ENCODE measurements around the gene PTPN6. TPM values are rescaled to one million over a fixed set of nuclear protein-coding genes. Genes with fewer than 3 reads are reported as not detected.

PTPN6 gene
- total RNA-seq, 1 experiment from 2014 or later: 2.3 TPM

GRCh38 chr12:6946033-6946919 lies 4.9 kb upstream of the PTPN6 start:
- no peak for DNase-seq (ENCODE audit: low spot score)
- H3K27me3 ChIP-seq (replicated peaks; ENCODE audit: insufficient read depth, low read depth, low read length, poor library complexity): no peaks in the 10 kb centered on the region
- no TSS peak for BruUV-seq (replicated peaks)
- peaks cover 13% of the 10 kb centered on the region for H3K36me3 ChIP-seq (ENCODE audit: insufficient read depth, low read length, poor library complexity, severe bottlenecking)
- peaks cover 18% of the 10 kb centered on the region for H3K4me1 ChIP-seq (ENCODE audit: insufficient read depth, low read length, poor library complexity, severe bottlenecking)
- ChIA-PET POLR2A (ENCODE audit: low non-redundant PET) (interaction anchor here (0.8 kb wide), 1 partner anchor 13 kb away, joined by 3 read pairs; no protein-coding TSS in a partner anchor), CTCF (no interaction called here)
- TF ChIP-seq, protein P1, sequence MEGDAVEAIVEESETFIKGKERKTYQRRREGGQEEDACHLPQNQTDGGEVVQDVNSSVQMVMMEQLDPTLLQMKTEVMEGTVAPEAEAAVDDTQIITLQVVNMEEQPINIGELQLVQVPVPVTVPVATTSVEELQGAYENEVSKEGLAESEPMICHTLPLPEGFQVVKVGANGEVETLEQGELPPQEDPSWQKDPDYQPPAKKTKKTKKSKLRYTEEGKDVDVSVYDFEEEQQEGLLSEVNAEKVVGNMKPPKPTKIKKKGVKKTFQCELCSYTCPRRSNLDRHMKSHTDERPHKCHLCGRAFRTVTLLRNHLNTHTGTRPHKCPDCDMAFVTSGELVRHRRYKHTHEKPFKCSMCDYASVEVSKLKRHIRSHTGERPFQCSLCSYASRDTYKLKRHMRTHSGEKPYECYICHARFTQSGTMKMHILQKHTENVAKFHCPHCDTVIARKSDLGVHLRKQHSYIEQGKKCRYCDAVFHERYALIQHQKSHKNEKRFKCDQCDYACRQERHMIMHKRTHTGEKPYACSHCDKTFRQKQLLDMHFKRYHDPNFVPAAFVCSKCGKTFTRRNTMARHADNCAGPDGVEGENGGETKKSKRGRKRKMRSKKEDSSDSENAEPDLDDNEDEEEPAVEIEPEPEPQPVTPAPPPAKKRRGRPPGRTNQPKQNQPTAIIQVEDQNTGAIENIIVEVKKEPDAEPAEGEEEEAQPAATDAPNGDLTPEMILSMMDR (conservative IDR thresholded peaks at IDR 0.05; ENCODE audit: low read depth, low read length): no peak
- TF ChIP-seq EZH2 (IDR thresholded peaks at IDR 0.05; ENCODE audit: borderline replicate concordance, low read depth, low read length, poor library complexity, severe bottlenecking): no peak
- H3K4me3 ChIP-seq (ENCODE audit: low read depth, low read length, poor library complexity, severe bottlenecking): no peak overlapping the region
- H3K9me3 ChIP-seq (ENCODE audit: low read depth, low read length, poor library complexity, severe bottlenecking): no peaks in the 10 kb centered on the region
- H3K27ac ChIP-seq (ENCODE audit: low read depth, low read length, poor library complexity, severe bottlenecking): no peak overlapping the region
- intact Hi-C loops (cut with micrococcal nuclease; ENCODE audit: unreplicated experiment): no loop called here

- ChIA-PET CTCF (no interaction called here), POLR2A (ENCODE audit: low non-redundant PET) (interaction anchor here (0.8 kb wide), 2 partner anchors 12 to 18 kb away, joined by 3 read pairs; no protein-coding TSS in a partner anchor)
- H3K9me3 ChIP-seq (ENCODE audit: low read depth, low read length, poor library complexity, severe bottlenecking): no peaks in the 10 kb centered on the region
- DNase-seq (ENCODE audit: low spot score): no peak
- peaks cover 18% of the 10 kb centered on the region for H3K4me1 ChIP-seq (ENCODE audit: insufficient read depth, low read length, poor library complexity, severe bottlenecking)
- H3K27ac ChIP-seq (ENCODE audit: low read depth, low read length, poor library complexity, severe bottlenecking): no peak overlapping the region
- intact Hi-C loops (cut with micrococcal nuclease; ENCODE audit: unreplicated experiment): no loop called here
- peaks cover 8% of the 10 kb centered on the region for H3K36me3 ChIP-seq (ENCODE audit: insufficient read depth, low read length, poor library complexity, severe bottlenecking)
- H3K4me3 ChIP-seq (ENCODE audit: low read depth, low read length, poor library complexity, severe bottlenecking): no peak overlapping the region
- no peaks in the 10 kb centered on the region for H3K27me3 ChIP-seq (replicated peaks; ENCODE audit: insufficient read depth, low read depth, low read length, poor library complexity)
- TF ChIP-seq, protein P1 (conservative IDR thresholded peaks at IDR 0.05; ENCODE audit: low read depth, low read length): no peak
- TF ChIP-seq EZH2 (IDR thresholded peaks at IDR 0.05; ENCODE audit: borderline replicate concordance, low read depth, low read length, poor library complexity, severe bottlenecking): no peak
- no TSS peak for BruUV-seq (replicated peaks)
These were observed 4.2 kb upstream of the PTPN6 start for GRCh38 chr12:6946920-6947374.

DNA sequence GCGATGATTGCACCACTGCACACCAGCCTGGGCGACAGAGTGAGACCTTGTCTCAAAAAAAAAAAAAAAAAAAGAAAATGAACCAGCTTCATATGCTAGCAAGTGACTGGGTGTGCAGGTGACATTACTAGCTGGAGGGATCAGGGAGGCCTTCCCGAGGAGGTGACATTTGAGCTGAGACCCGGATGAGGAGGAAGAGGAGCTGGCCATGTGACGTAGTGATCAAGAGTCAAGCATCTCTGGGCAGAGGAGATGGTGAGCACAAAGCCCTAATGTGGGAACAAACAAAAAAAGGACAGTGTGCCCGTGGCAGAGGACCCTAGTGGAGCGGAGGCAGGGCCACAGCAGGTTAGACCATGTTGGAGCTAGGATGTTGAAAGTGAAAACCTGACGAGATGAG lies 3.5 kb upstream of the PTPN6 start:
- Histone ChIP-seq H3K4me1 (ENCODE audit: insufficient read depth, low read length, poor library complexity, severe bottlenecking) (peaks cover 18% of the 10 kb centered on the region), H3K9me3 (ENCODE audit: low read depth, low read length, poor library complexity, severe bottlenecking) (no peaks in the 10 kb centered on the region), H3K4me3 (ENCODE audit: low read depth, low read length, poor library complexity, severe bottlenecking) (no peak overlapping the region), H3K27me3 (replicated peaks; ENCODE audit: insufficient read depth, low read depth, low read length, poor library complexity) (no peaks in the 10 kb centered on the region), H3K36me3 (ENCODE audit: insufficient read depth, low read length, poor library complexity, severe bottlenecking) (peaks cover 8% of the 10 kb centered on the region), H3K27ac (ENCODE audit: low read depth, low read length, poor library complexity, severe bottlenecking) (no peak overlapping the region)
- DNase-seq (ENCODE audit: low spot score): no peak
- ChIA-PET POLR2A (ENCODE audit: low non-redundant PET) (interaction anchor here (0.8 kb wide), 1 partner anchor 17 kb away, joined by 3 read pairs; no protein-coding TSS in a partner anchor), CTCF (no interaction called here)
- TF ChIP-seq EZH2 (IDR thresholded peaks at IDR 0.05; ENCODE audit: borderline replicate concordance, low read depth, low read length, poor library complexity, severe bottlenecking): no peak
- TF ChIP-seq, protein P1 (conservative IDR thresholded peaks at IDR 0.05; ENCODE audit: low read depth, low read length): no peak
- intact Hi-C loops (cut with micrococcal nuclease; ENCODE audit: unreplicated experiment): no loop called here
- BruUV-seq (replicated peaks): no TSS peak

Data from A673 (cell line).